HepG2 (cell line): ENCODE data around the gene ELP4. TPM values are rescaled to one million over a fixed set of nuclear protein-coding genes. Genes with fewer than 3 reads are reported as not detected.

Experiments used
- ATAC-seq: fragments of 200-7000 bp; cut with Tn5 transposase; 3 replicates; pipeline ENCODE4 v1.9.1; 2020; ENCODE audit warnings: mild to moderate bottlenecking, moderate library complexity
- BruUV-seq: library from RNA; stranded (reverse); fragments of 400-500 nt; replicated peaks from 2 replicates; lab custom pipeline; 2021; lab: Mats Ljungman, UMichigan
- CTCF ChIA-PET: fragments of 300-600 bp; formaldehyde crosslinking; extraction: SDS; loops from one replicate; lab custom pipeline; 2021; ENCODE audit warnings: low total read pairs, inconsistent platforms, low intra/inter-chr PET ratio; lab: Yijun Ruan, JAX
- POLR2A ChIA-PET: fragments of 350-600 bp; sonication (Branson Sonifier 250); formaldehyde crosslinking; loops from one replicate; lab custom pipeline; 2020; ENCODE audit warnings: antibody characterized with exemption, inconsistent platforms; lab: Yijun Ruan, JAX
- DNase-seq: peaks from one replicate; pipeline ENCODE4 v3.0.0-alpha.2; 2015; ENCODE audit warnings: low spot score
- FAIRE-seq: peaks from 3 replicates; lab custom pipeline; 2011; peaks lifted over from hg19 to GRCh38; lab: Jason Lieb, UNC
- H2AFZ ChIP-seq: one replicate; pipeline ENCODE4 v1.6.1; 2011; ENCODE audit warnings: low read length, inconsistent platforms
- H3K27ac ChIP-seq: fragments of 300-600 bp; 3 replicates; pipeline ENCODE4 v1.8.0; 2011; ENCODE audit warnings: mixed run types, mild to moderate bottlenecking, mixed read lengths, low read length, inconsistent platforms; ENCODE audit not compliant: insufficient read depth; ENCODE audit errors: extremely low read length
- H3K27me3 ChIP-seq, 2 experiments: fragments of 200-600 bp in 1 of 2; 2 replicates in 1 of 2; 3 replicates in 1 of 2; pipeline versions ENCODE4 v1.6.0 to v1.8.0; 2011; ENCODE audit warnings: low read length in 2 of 2, mild to moderate bottlenecking in 2 of 2, moderate library complexity in 2 of 2, inconsistent platforms in 1 of 2; ENCODE audit not compliant: insufficient read depth in 2 of 2, control insufficient read depth in 1 of 2
- H3K36me3 ChIP-seq, 2 experiments: fragments of 200-600 bp in 1 of 2; replicated peaks in 1 of 2; 2 replicates in 1 of 2; 3 replicates in 1 of 2; pipeline versions ENCODE4 v1.5.1 to v1.8.0; 2011; ENCODE audit warnings: low read length in 2 of 2, inconsistent platforms in 1 of 2; ENCODE audit not compliant: insufficient read depth in 2 of 2, control insufficient read depth in 1 of 2
- H3K4me1 ChIP-seq: 2 replicates; pipeline ENCODE4 v1.5.1; 2012; ENCODE audit warnings: low read length, inconsistent platforms; ENCODE audit not compliant: insufficient read depth
- H3K4me2 ChIP-seq: 2 replicates; pipeline ENCODE4 v1.6.0; 2011; ENCODE audit warnings: low read depth, low read length, inconsistent platforms
- H3K4me3 ChIP-seq, 3 experiments: fragments of 200-600 bp in 1 of 3; sonication (generic), shearing (Covaris generic) in 1 of 3; replicated peaks in 1 of 3; 2 replicates each; pipeline ENCODE4 v1.5.1; 2011 to 2016; ENCODE audit warnings: low read length in 3 of 3, inconsistent platforms in 2 of 3, low read depth in 2 of 3, mild to moderate bottlenecking in 2 of 3, control low read depth in 1 of 3, mixed read lengths in 1 of 3; ENCODE audit not compliant: insufficient read depth in 1 of 3
- H3K79me2 ChIP-seq: one replicate; pipeline ENCODE4 v1.6.1; 2011; ENCODE audit warnings: low read length, inconsistent platforms; ENCODE audit not compliant: insufficient read depth
- H3K9ac ChIP-seq: 2 replicates; pipeline ENCODE4 v1.6.0; 2011; ENCODE audit warnings: mild to moderate bottlenecking, low read depth, low read length, inconsistent platforms; ENCODE audit not compliant: insufficient read depth
- H3K9me3 ChIP-seq: 2 replicates; pipeline ENCODE4 v1.5.1; 2012; ENCODE audit warnings: mild to moderate bottlenecking, low read length
- H4K20me1 ChIP-seq: 2 replicates; pipeline ENCODE4 v1.6.0; 2011; ENCODE audit warnings: inconsistent platforms, mild to moderate bottlenecking, low read length, moderate library complexity; ENCODE audit not compliant: insufficient read depth
- GMEB1 ChIP-seq: sonication (generic); formaldehyde crosslinking; IDR thresholded peaks from 2 replicates; pipeline ENCODE4 v1.5.1; 2020; ENCODE audit warnings: missing genetic modification reagents, mild to moderate bottlenecking, borderline replicate concordance
- ISX ChIP-seq: sonication (generic); formaldehyde crosslinking; conservative IDR thresholded peaks from 2 replicates; pipeline ENCODE4 v1.5.0; 2020; ENCODE audit warnings: missing genetic modification reagents
- NONO ChIP-seq, 2 experiments: fragments of 450-650 bp in 1 of 2; sonication (generic) in 1 of 2; formaldehyde crosslinking in 1 of 2; IDR thresholded peaks in 1 of 2; conservative IDR thresholded peaks in 1 of 2; 2 replicates each; pipeline versions ENCODE4 v1.6.1 to v1.8.0; 2017 to 2022; ENCODE audit warnings: mild to moderate bottlenecking in 1 of 2, missing genetic modification reagents in 1 of 2, moderate library complexity in 1 of 2
- NR2F6 ChIP-seq, 2 experiments: IDR thresholded peaks; 2 replicates each; pipeline ENCODE4 v1.6.1; 2016; ENCODE audit warnings: antibody characterized with exemption in 1 of 2, mild to moderate bottlenecking in 1 of 2
- ZNF282 ChIP-seq: fragments of 450-650 bp; IDR thresholded peaks from 2 replicates; pipeline ENCODE4 v1.6.1; 2018; ENCODE audit not compliant: partially characterized antibody
- ZNF546 ChIP-seq: sonication (generic); formaldehyde crosslinking; conservative IDR thresholded peaks from 2 replicates; pipeline ENCODE4 v1.8.1; 2023; ENCODE audit warnings: mild to moderate bottlenecking, missing genetic modification reagents
- ZNF552 ChIP-seq: sonication (generic); formaldehyde crosslinking; IDR thresholded peaks from 2 replicates; pipeline ENCODE4 v1.9.0; 2022; ENCODE audit warnings: missing genetic modification reagents, mild to moderate bottlenecking, borderline replicate concordance
- ZNF614 ChIP-seq: IDR thresholded peaks from 2 replicates; pipeline ENCODE4 v1.6.1; 2018; ENCODE audit warnings: missing biosample characterization, missing genetic modification reagents, inconsistent platforms, borderline replicate concordance
- WGBS: methylation state at CpG from one replicate; pipeline ENCODE4 v1.1.6; 2017; ENCODE audit warnings: low lambda C conversion rate; 5-methylcytosine and 5-hydroxymethylcytosine counted together
- in situ Hi-C: cut with HindIII; loops from 2 replicates; pipeline ENCODE4 v1.10.0; 2017; ENCODE audit warnings: low pct_unique_long_range_greater_than_20kb; ENCODE audit not compliant: extremely low pct_ligation_motif_present
- intact Hi-C: fragments of 100-400 bp; cut with micrococcal nuclease; formaldehyde crosslinking; loops from one replicate; pipeline ENCODE4 v1.10.0; 2022; ENCODE audit not compliant: unreplicated experiment
- polyA plus RNA-seq, 8 experiments: library from polyadenylated mRNA; depleted of rRNA in 3 of 8; stranded (reverse) in 7 of 8; unstranded in 1 of 8; fragments of >200 nt; fragmentation: Illumina TruSeq in 4 of 8; extraction: Trizol in 4 of 8; gene quantifications; 2 replicates each; pipeline versions ENCODE4 v1.2.1 to v1.2.3, GENCODE V29; 2011 to 2016; ENCODE audit warnings: low read depth in 4 of 8, missing spikeins in 1 of 8, mixed read lengths in 1 of 8; ENCODE audit not compliant: insufficient read depth in 1 of 8
- total RNA-seq, 5 experiments: library from RNA; depleted of rRNA; stranded (reverse); fragments of >200 nt; fragmentation: Illumina TruSeq; extraction: Trizol; gene quantifications; 2 replicates each; pipeline ENCODE4 v1.2.3, GENCODE V29; 2016; ENCODE audit warnings: low read depth in 1 of 5

Gene ELP4
- total and polyA plus RNA-seq, 2 of the 13 experiments (the other 11 are each of a cell fraction or from before 2014, with no cell fraction given), result 12.8 to 19.1 TPM

GRCh38 chr11:31699066-31699465, 189.5 kb downstream of the ELP4 start:
- intact Hi-C loops (no loop called here), in situ Hi-C loops (no loop called here)
- H3K27ac ChIP-seq, result no peak overlapping the region
- ChIA-PET CTCF (no interaction called here), POLR2A (no interaction called here)
- H3K79me2 ChIP-seq, result no peaks in the 10 kb centered on the region
- H2AFZ ChIP-seq, result no peak overlapping the region
- no TSS peak for BruUV-seq
- H3K36me3 ChIP-seq, result no peaks in the 10 kb centered on the region
- H3K9ac ChIP-seq, result no peak overlapping the region
- FAIRE-seq, result no peak
- no peaks in the 10 kb centered on the region for H3K4me1 ChIP-seq
- H3K4me2 ChIP-seq, result no peak overlapping the region
- no peaks in the 10 kb centered on the region for H3K9me3 ChIP-seq
- H3K4me3 ChIP-seq, result no peak overlapping the region
- DNase-seq, result no peak
- no peak for ATAC-seq
- TF ChIP-seq NR2F6 (IDR thresholded peaks at IDR 0.05) (no peak), NR2F6 (CRISPR knock-in tag; IDR thresholded peaks at IDR 0.05) (no peak), GMEB1 (CRISPR knock-in tag) (no peak), ZNF546 (no peak), NONO (IDR thresholded peaks at IDR 0.05) (no peak), NONO (CRISPR knock-in tag; conservative IDR thresholded peaks at IDR 0.05) (no peak), ZNF282 (no peak), ZNF552 (CRISPR knock-in tag) (no peak), ISX (CRISPR knock-in tag) (no peak), ZNF614 (CRISPR knock-in tag) (no peak)
- no peaks in the 10 kb centered on the region for H4K20me1 ChIP-seq
- H3K27me3 ChIP-seq, result no peaks in the 10 kb centered on the region
- WGBS, result 53% methylated on average over 1 of the region's 1 CpG
